GM21619 (cell line): ENCODE results near the gene XRCC3.

Experiments used
- ATAC-seq: cut with Tn5 transposase; IDR thresholded peaks from one replicate; pipeline ENCODE4 v1.9.1; 2021; ENCODE audit not compliant: unreplicated experiment

XRCC3 gene

DNA sequence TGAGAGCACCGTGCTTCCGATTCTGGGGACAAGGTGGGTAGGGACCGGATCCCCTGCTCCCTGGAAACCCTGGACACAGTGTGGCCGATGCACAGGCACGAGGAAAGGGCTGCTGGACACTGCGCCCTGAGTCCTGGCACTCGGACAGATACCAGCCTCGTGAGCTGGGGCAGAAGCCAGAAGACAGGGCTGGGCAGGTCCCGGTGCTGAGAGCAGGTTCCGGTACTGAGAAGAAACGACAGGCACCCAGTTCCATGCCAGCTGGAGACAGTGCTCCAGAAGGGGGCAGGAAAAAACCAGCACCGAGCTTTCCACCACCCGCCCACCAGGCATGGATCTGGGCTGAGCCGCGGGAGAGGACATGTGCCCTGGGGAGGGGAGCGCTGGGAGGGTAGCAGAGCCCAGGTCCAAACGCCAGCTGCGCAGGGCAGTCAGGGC lies 6.5 kb downstream of the XRCC3 start:
- no peak for ATAC-seq

DNA sequence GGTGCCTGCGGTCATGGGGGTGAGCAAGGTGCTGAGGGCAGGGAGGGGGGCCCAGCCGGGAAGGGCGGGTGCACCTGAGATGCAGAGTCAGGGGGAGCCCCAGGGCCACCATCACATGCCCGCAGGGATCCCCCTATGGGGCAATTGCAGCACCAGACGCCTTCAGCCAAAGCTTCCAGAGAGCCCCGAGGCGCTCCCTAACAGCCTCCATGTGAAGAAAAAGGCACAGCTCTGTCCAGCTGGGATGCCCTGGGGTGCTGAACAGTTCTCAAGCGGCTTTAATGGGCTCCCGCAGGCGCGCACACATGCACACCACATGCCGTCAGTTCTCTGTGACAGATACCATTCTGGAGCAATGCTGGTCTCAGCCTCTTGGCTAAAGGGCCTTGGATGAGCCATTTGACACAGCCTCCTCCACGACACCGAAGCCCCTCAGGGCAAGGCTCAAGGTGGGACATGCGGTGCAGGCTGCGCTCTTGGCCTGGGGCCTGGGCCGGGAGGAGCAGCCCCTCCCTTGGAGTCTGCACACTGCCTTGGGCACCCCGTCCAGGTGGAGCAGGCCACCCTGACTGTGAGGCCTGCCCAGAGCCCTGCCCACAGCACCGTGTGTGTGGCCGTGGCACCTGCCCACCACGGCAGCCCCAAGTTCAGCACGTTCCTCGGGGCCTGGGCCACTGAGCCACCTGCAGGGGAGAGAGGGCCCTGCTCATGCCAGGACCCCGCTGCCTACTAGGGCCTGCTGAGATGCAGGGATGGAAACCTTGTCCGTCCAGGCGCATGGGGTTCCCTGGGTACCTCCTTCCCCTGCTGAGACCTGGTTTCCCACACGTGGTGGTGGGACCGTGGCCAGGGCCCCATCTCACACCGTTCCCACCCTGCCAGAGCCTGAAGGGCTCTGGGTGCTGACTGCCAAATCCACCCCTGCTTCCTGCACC lies 7.7 kb downstream of the XRCC3 start:
- ATAC-seq = no peak

DNA sequence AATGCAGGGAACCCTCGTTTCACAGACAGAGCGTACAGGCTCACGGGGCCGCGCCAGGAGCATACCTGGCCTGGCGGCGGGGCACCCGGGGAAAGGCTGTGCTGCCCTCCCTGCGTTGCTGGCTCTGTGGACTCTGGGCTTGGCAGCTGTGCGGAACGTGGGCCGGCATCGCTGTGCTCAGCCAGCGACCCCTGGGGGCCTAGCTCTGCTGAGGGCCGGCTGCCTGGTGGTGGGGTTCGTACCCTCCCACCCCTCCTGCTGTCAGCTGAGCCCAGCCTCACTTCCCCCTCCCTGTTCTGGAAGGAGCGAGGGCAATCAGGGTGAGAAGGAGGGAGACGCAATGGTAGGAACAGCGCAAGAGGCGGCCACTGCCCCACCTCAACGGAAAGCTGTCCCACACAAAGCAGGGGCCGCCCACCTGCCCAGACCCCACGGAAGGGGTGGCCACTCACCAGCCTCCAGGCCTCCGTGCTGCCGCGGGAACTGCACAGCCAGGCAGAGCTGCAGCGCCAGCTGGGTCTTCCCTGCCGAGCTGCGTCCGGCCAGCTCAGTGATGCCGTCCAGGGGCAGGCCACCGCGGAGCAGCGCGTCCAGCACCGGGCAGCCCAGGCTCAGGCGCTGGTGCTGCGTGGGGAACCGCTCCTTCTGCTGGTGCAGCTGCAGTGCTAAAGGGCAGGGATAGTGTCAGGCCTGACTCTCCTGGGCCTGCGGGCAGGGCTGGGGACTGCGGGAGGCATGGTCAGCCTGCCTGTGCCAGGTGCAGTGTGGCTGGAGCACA lies 8.5 kb downstream of the XRCC3 start:
- no peak for ATAC-seq

DNA sequence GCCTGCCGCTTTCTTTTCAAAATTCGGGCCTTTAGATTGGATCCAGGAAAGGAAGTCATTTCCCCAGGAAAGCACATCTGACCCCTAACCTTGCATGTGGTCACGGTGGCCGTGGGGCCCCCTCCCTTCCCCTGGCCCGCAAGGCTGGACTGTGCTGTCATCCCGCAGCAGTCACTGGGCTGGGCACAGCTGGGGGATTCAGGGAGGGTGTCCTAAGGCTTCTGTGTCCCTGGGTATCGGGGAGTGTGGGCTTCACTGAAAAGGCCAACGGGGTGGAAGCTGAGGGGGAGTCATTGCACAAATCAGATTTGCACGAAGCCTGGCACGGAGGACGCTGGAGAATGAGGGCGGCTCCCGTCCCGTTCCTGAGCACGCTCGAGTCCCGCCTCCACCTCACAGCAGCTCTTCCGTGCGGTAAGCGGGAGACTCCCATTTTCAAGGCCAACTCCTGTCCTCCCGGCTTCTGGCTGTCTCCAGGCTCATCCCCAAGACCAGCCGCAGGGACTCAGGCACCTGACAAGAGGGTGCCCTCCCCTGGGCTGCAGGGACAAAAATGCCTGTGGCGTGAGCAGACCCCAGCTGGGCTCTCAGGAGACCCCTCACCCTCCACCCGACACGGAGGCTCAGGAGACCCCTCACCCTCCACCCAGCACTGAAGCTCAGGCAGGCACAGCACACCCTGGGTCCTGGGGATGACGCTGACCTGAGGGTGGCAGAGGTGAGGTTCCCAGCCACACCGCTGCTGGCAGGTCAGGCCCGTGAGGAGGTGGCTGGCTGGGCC lies 9.6 kb downstream of the XRCC3 start:
- ATAC-seq = no peak

DNA sequence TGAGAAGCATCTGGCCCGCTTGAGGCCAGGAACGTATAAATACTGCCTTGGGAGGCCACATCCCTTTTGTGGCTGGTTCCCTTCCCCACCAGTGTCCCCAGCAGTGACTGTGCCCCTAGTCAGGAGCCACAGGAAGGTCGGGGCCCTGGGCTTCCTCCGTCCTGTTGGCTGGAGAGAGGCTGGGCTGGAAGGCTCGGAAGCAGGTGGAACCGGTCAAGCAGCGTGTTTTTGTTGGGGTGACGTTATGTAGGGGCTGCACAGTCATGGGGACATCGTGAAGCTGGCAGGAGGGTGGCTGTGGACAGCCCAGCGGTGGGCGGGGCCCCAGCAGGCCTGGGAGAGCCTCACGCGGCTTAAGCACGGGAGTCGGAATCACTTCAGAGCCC lies 10.1 kb downstream of the XRCC3 start:
- no peak for ATAC-seq

DNA sequence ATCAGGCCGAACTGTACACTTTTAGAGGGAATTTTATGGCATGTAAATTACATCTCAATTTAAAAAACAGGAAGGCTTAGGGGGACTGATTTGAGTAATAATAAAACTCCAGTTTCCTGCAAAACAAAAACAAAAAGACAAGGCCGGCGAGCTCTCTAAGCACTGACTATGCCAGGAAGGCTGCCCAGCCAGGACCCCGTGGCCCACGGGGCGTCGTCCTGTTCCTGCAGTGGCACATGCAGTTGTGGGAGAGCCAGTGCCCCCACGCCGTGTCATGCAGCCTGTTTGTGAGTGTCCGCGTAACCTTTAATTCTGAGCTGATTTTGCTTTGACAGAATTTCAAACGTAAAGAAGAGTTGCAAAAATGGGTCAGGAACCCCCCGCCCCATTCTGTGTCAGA lies 10.5 kb downstream of the XRCC3 start:
- no peak for ATAC-seq

DNA sequence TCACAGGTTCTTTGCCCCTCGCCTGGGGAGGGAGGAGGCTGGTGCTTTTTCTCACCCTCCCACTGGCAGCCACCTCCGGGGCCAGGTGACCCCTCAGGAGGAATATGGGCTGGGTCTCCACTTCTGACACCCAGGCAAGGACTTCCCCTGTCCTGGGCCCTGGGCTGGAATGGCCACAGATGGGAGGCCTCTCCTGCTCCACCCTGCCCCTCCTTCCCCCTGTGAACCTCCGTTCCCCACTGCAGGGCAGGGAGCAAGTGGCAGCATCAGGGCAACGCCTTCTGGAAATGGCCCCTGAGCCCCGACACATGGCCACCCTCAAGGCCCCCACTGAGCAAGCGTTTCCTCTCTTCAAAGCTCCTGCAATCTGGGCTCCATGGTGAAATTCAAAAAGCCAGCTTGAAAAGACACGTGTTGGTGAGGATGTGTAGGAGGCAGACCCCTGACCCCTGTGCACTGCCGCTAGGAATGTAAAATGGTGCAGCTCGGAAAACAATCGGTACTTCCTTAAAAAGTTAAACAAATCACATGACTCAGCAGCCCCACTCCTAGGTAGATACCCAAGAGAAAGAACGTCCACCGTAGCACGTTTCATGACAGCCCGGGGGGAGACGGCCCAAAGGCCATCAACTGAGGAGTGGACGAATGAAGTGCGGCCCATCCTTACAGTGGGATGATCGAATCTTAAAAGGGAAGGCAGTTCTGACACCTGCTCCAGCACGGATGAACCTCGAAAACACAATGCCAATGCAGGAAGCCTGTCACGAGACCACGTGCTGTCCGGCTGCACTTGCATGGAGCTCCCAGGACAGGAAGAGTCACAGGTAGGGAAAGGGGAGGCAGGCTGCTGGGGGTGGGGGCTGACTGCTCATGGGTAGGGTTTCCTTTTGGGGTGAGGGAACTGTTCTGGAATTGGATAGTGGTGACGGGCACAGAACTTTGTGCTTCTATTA lies 11.5 kb downstream of the XRCC3 start:
- ATAC-seq = no peak

DNA sequence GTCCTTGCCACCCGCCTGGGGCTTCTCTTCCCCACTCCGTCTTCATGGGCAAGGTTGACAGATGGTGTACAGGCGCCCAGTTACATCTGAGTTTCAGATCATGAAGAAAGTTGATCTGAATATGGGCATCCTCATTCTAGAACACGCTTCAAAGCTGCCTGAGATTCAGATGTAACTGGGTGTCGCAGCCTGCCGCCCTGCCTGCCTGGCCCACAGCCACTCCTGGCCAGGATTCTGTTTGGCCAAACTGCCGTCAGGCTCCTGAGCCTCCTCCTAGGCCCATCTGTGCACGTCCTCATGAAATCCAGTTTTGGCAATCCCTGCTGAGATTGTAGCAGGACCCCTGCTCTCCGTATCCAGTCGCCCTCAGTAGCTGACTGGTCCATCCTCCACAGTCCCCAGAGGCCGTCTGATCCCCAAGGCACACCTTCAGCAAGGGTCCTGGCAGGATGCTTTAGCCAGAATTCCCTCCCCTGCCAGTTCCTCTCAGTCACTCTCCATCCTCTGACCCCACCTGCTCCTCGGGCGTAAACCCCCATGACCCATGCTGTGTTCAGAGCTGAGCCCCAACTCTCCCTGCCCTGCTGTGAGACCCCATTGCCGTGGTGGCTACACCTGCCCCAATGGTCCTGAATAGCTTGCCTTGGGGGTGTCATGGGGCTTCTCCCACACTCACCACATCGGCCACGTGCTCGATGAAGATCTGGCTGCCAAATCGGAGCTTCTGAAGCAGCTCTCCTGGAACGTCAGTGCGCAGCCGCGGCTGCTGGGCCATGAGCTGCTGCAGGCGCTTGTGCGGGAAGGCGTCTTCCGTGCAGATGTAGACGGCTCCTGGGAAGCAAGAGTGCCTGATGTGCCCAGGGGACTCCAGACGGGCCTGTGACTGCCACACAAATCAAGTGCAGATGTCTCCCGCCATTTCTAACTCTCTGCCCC lies 12.5 kb downstream of the XRCC3 start:
- no peak for ATAC-seq

DNA sequence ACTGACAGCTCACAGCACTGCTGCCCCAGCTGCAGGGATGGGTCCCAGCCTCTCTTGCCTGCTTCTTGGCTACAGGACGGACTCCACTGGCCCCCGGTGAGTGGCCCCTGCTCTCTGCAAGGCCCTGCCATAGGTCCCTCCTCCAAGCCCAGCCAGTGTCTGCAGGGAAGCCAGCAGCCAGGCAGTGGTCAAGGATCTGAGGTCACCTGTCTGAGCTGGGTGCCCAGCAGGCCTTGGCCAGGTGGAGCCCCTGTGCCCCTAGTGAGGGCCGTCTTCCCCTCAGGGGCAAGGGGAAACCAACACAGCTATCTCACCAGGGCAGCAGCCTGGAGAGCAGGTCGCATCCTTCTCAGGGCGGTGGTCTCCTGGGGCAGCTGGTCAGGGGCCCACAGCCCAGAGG lies 13.2 kb downstream of the XRCC3 start:
- ATAC-seq = no peak

DNA sequence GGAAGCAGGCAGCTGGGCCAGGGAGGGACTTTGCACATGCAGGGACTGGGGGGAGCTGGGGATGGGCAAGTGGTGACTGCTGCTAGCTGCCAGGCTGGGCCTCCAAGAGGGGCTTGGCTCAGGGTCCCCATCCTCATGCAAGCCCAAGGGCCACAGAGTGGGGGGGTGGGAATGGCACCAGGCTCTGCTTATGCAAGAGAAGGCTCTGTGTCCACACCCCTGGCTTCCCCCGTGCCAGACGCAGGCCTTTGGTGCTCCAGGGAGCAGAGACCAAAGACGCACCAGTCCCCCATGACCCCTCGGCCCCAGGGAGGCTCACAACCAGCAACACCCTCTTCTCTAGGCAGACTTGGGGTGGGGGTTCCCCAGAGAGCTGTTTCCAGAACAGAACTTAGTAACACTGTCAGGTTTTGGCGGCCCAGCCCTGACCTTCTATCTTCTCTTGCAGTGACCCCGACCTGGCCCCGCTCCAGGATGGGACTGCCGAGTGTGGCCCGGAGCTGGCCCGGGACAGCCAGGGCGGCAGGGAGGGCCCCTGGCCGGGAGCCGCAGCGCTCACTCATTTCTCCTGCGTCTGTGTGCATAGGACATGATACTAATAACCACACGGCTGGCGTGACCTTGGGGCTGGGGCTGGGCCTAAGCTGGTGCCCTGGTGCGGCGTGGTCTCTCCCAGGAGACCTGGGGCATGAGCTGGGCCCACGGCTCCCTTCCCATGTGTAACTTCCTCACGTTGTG lies 14.3 kb downstream of the XRCC3 start:
- no peak for ATAC-seq

DNA sequence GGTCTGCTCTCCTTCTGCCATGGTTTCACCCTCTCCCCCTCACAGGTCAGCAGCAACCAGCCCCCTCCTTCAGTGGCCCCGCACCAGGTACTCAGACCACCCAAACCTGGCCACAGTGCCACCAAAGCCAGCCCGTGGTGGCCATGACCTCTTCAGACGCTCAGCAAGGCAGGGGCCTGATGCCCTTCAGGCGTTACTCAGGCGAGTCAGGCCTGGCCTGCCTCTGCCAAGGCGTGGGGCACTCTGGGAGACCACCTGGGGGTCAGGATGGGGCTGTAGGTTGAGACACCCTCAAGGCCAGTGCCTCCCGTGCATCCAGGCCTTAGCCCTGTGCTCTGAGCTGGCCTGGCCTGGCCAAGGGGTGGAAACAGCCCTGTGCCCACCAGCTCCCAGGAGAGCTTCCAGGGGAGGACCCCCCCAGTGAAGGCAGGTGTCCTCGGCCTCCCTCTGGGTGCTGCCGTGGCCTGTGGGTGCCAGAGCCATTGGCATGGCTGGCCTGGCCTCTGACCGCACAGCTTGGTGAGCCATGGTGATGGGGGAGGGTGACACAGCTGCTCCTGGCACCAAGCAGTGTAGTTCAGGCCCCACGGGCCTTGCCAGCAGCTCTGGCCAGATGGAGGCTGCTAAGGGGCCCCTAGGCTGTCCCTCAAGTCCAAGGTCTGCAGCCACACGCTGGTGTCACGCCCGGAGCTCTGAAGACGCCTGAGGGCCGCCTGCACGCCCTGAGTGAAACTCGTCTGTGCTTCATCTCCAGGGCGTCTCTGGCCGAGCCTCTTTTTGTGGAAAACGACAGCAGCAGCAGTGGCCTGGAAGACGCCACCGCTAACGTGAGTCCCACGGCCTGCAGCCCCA lies 15.1 kb downstream of the XRCC3 start:
- no peak for ATAC-seq

DNA sequence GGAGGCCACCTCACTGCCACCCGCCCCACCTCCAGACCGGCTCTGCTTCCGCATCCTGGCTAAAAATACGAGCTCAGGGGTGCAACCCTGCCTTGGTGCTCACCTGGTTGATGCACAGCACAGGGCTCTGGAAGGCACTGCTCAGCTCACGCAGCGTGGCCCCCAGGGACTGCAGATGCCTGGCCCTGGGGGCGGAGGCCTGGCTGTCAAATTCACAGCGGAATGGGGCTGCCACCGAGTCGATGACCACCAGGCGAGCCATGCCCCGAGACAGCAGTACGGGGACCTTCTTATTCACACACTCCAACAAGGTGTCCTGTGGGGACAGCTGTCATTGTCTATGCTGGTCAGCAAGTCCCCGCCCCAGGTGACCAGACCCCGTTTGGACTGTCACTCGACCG lies 16.0 kb downstream of the XRCC3 start:
- no peak for ATAC-seq

DNA sequence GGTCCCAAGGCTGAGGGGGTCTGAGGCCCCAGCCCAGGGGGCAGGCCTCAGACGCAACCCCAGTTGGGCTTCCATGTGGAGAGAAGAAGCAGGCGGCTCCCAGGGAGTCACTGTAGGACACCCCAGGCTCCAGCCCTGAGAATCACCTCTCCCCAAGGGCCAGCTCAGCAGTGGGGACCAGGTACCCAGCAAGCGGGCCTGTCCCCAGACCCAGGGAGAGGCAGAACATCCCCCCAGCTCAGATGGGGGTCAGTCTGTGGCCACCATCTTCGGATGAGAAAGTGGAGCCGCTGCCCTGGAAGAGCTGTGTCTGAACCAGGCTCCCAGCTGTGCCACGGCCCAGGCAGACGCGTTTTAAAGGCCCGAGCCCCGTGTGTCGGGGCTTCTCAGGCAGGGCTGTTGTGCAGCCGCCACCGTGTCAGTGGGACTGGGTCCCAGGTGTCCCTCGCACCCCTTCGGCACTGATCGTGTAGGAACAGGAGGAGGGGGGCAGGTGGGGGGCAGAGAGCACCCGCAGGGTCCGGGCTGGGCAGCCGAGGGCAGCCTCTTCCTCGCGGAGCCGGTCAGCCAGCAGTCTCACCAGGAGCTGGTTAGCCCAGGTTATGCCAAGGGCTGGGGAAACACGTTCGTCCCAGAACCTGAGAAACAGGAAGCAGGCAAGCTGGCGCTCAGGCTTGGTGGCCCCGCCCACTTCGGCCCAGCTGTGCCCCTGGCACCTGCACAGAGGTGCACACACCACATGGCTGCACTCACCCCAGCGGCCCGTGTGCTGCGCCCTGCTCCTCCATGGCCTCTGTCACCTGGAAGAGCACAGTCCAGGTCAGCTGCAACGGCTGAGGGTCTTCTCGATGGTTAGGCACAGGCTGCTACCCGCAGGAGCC lies 16.6 kb downstream of the XRCC3 start:
- no peak for ATAC-seq

DNA sequence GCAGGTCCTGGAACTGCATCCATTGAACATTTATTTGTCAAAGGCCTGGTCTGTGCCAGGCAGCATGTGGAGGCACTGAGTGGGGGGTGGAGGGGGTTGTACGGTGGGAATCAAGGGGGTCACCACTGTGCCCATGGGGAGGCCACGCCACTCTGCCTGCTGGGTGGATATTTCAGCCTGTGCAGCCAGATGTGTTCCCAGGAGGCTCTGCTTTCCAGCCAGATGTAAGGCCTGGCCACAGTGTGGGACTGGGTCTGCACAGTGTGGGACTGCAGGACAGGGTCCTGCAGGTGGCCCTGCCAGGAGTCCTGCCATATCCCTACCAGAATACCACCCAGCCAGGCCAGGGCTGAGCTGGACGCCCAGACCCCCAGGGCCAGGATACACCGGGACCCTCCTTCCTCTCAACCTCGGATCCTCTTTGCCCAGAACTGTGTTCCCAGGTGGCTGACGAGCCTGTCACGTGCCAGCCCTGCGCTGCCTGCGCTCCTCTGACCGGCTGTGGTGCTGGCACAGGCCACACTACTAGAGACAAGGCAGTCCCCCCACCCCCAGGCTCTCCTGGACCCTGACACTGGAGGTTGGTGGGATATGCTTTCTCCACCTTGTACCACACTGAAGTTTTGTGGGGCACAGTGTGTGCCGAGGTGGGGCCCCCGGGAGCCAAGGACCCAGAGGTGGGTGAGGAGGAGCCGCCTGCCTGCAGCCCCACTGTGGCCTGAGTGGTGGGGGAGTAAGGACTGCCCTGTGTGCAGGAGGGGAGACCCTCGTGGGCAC lies 17.5 kb downstream of the XRCC3 start:
- ATAC-seq = no peak

DNA sequence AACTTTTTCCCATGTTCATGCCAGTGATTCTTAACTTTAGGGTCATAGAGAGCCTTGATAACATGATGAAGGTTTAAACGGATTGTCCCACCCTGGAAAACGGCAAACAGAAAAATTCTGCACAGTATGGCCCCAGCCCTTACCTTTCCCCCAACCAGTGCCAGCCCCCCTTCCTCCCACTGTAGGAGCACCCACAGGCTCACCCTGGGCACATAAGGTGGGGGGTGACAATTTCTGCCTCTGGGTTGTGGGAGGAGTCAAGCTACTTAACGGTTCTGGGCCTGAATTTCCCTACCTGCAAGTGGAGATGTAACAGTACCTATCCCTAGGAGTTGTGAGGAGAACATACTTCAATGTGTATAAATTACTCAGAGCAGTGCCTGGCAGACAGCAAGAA lies 18.0 kb downstream of the XRCC3 start:
- no peak for ATAC-seq
